Peyer's patch (tissue), 4 donors: ENCODE data around the gene TNFRSF18. TPM values are rescaled to one million over a fixed set of nuclear protein-coding genes. Genes with fewer than 3 reads are reported as not detected.

Experiments used
- DNase-seq, 3 donors: peaks; one replicate each; pipeline ENCODE4 v3.0.0-alpha.2; 2017 to 2019
- H3K27ac ChIP-seq, 4 donors: fragments of 200-600 bp; sonication (generic); one replicate each; pipeline ENCODE4 v1.5.1; 2016 to 2019
- H3K27me3 ChIP-seq, 2 donors: fragments of 200-600 bp; sonication (generic); one replicate each; pipeline ENCODE4 v1.5.1; 2019
- H3K36me3 ChIP-seq, 3 donors: fragments of 200-600 bp; sonication (generic); one replicate each; pipeline ENCODE4 v1.5.1; 2016 to 2019
- H3K4me1 ChIP-seq, 4 donors: fragments of 200-600 bp; sonication (generic); one replicate each; pipeline ENCODE4 v1.5.1; 2016 to 2019
- H3K4me3 ChIP-seq, 4 donors: fragments of 200-600 bp; sonication (generic); 1 replicate in 3 of 4; 2 replicates in 1 of 4; pipeline ENCODE4 v1.5.1; 2016 to 2019; ENCODE audit warnings: mild to moderate bottlenecking in 1 of 4
- H3K9me3 ChIP-seq, 4 donors: fragments of 200-600 bp; sonication (generic); one replicate each; pipeline ENCODE4 v1.5.1; 2016 to 2019; ENCODE audit warnings: mild to moderate bottlenecking in 1 of 4
- CTCF ChIP-seq, 6 experiments: fragments of 450-650 bp in 4 of 6; fragments of 200-600 bp in 2 of 6; sonication (generic) in 1 of 6; IDR thresholded peaks; one replicate each; pipeline ENCODE4 v1.5.1; 2017 to 2019; ENCODE audit warnings: antibody characterized with exemption in 6 of 6, mild to moderate bottlenecking in 3 of 6, moderate library complexity in 1 of 6
- POLR2A ChIP-seq, 2 donors: fragments of 450-650 bp; IDR thresholded peaks; one replicate each; pipeline ENCODE4 v1.5.1; 2017; ENCODE audit warnings: antibody characterized with exemption in 2 of 2, mild to moderate bottlenecking in 2 of 2, moderate library complexity in 2 of 2
- total RNA-seq, 4 donors: library from RNA; depleted of rRNA; stranded (reverse); fragments of >200 nt; gene quantifications; one replicate each; pipeline ENCODE4 v1.1.0, GENCODE V29; 2016

Gene TNFRSF18
- total RNA-seq, 4 donors from 2014 or later, result 0.70 to 38.0 (median 3.2) TPM; not detected in 1

GRCh38 chr1:1241588-1242219 lies 35.3 kb upstream of the TNFRSF18 start:
- no peaks in the 10 kb centered on the region for H3K36me3 ChIP-seq
- H3K4me1 ChIP-seq, result peaks cover 3 to 29% (median 5%) of the 10 kb centered on the region in 4 donors
- TF ChIP-seq CTCF (IDR thresholded peaks at IDR 0.05) (no peak), POLR2A (IDR thresholded peaks at IDR 0.05) (no peak)
- H3K27me3 ChIP-seq, result peaks cover 0 to 28% of the 10 kb centered on the region in 2 donors
- H3K9me3 ChIP-seq, result no peaks in the 10 kb centered on the region
- DNase-seq, result no peak
- H3K4me3 ChIP-seq, result no peak overlapping the region
- no peak overlapping the region for H3K27ac ChIP-seq

- H3K4me3 ChIP-seq, result no peak overlapping the region
- H3K27ac ChIP-seq, result no peak overlapping the region
- DNase-seq, result no peak
- H3K36me3 ChIP-seq, result no peaks in the 10 kb centered on the region
- H3K27me3 ChIP-seq, result peaks cover 0 to 22% of the 10 kb centered on the region in 2 donors
- no peaks in the 10 kb centered on the region for H3K9me3 ChIP-seq
- H3K4me1 ChIP-seq, result peaks cover 0 to 22% (median 4%) of the 10 kb centered on the region in 4 donors
- TF ChIP-seq CTCF (IDR thresholded peaks at IDR 0.05) (no peak), POLR2A (IDR thresholded peaks at IDR 0.05) (no peak)
Measured at GRCh38 chr1:1240822-1241587, 34.6 kb upstream of the TNFRSF18 start.

GRCh38 chr1:1240348-1240732 lies 33.9 kb upstream of the TNFRSF18 start:
- H3K36me3 ChIP-seq, result no peaks in the 10 kb centered on the region
- TF ChIP-seq CTCF (IDR thresholded peaks at IDR 0.05) (no peak), POLR2A (IDR thresholded peaks at IDR 0.05) (no peak)
- no peak overlapping the region for H3K4me3 ChIP-seq
- peaks cover 0 to 15% of the 10 kb centered on the region in 2 donors for H3K27me3 ChIP-seq
- H3K27ac ChIP-seq, result no peak overlapping the region
- H3K4me1 ChIP-seq, result peaks cover 0 to 22% (median 4%) of the 10 kb centered on the region in 4 donors
- no peaks in the 10 kb centered on the region for H3K9me3 ChIP-seq
- no peak for DNase-seq

DNA sequence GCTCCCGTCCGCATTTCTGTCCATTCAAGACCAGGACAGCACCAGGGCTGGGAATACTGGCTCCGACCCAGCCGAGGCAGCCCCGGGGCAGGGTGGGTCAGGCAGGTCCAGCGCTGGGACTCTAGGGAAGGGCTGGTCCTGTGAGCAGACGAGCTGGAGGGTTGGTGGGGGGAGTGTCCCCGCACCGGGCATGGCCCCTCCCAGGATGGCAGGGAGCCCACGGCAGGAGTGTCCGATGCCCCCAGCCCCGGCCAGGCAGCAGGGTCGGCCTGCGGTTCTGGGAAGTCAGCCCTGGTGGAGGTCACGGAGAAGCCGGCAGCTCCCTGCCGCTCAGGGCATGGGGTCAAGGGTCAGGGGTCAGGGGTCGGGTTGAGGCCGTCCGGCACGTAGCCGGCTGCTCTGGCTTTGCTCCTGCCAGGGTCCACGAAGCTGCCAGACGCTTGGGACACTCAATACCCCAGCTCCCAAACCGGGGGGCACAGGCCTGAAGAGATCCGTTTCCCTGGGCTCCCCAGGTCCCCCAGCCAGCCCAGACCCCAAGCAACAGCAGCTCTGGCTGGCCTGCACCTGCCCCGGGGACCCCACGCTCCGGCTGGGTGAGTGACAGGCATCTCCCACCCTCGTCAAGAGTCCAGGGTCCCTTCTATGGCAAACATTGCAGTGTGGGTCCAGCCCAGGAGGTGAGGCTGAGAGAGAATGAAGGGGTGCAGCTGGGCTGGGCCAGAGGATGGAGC lies 33.4 kb upstream of the TNFRSF18 start:
- no peak overlapping the region for H3K4me3 ChIP-seq
- H3K27ac ChIP-seq, result no peak overlapping the region
- H3K4me1 ChIP-seq, result peaks cover 0 to 22% (median 4%) of the 10 kb centered on the region in 4 donors
- H3K9me3 ChIP-seq, result no peaks in the 10 kb centered on the region
- H3K36me3 ChIP-seq, result no peaks in the 10 kb centered on the region
- DNase-seq, result no peak
- H3K27me3 ChIP-seq, result peaks cover 0 to 14% of the 10 kb centered on the region in 2 donors
- TF ChIP-seq POLR2A (IDR thresholded peaks at IDR 0.05), result no peak
- no peak for TF ChIP-seq CTCF (IDR thresholded peaks at IDR 0.05)

- DNase-seq, result no peak
- Histone ChIP-seq H3K9me3 (no peaks in the 10 kb centered on the region), H3K27me3 (peaks cover 0 to 14% of the 10 kb centered on the region in 2 donors), H3K36me3 (no peaks in the 10 kb centered on the region), H3K27ac (no peak overlapping the region), H3K4me3 (no peak overlapping the region), H3K4me1 (peaks cover 0 to 22% (median 4%) of the 10 kb centered on the region in 4 donors)
- TF ChIP-seq POLR2A (IDR thresholded peaks at IDR 0.05), result no peak
- no peak for TF ChIP-seq CTCF (IDR thresholded peaks at IDR 0.05)
Measured at GRCh38 chr1:1239227-1239613, 32.8 kb upstream of the TNFRSF18 start.
